ENCODE results near the gene DRAXIN.

GRCh38 chr1:11649237-11649623 lies 42.3 kb upstream of the DRAXIN start:
- TF ChIP-seq EZH2 (IDR thresholded peaks at IDR 0.05; ENCODE audit: borderline replicate concordance, low read length), result no peak
- no peak for TF ChIP-seq CTCF (IDR thresholded peaks at IDR 0.05; ENCODE audit: low read length)
